RWPE2 (cell line): ENCODE measurements around the gene MATK.
"Not testable (repeated sequence)": the region's sequence is repeated elsewhere in the genome, so short reads cannot be mapped to it uniquely, and the experiment has no call there.

Experiments used
- ATAC-seq: fragments of 200-7000 bp; cut with Tn5 transposase; 3 replicates; pipeline ENCODE4 v1.9.1; 2021; ENCODE audit warnings: low read depth
- DNase-seq: peaks from one replicate; pipeline ENCODE4 v3.0.0-alpha.2; 2020; ENCODE audit warnings: low spot score
- H3K27ac ChIP-seq: fragments of 450-650 bp; 2 replicates; pipeline ENCODE4 v1.5.1; 2017; ENCODE audit warnings: mild to moderate bottlenecking; ENCODE audit not compliant: poor library complexity, severe bottlenecking
- H3K27me3 ChIP-seq: fragments of 250-450 bp; sonication (Bioruptor Pico); 2 replicates; pipeline ENCODE4 v1.5.1; 2021; ENCODE audit warnings: mild to moderate bottlenecking, moderate library complexity; ENCODE audit not compliant: insufficient read depth, poor library complexity, severe bottlenecking
- H3K36me3 ChIP-seq: fragments of 250-450 bp; sonication (Bioruptor Pico); 2 replicates; pipeline ENCODE4 v1.5.1; 2020; ENCODE audit warnings: low read depth, mild to moderate bottlenecking, moderate library complexity
- H3K4me1 ChIP-seq: fragments of 250-450 bp; sonication (Bioruptor Pico); 2 replicates; pipeline ENCODE4 v1.5.1; 2021; ENCODE audit warnings: mild to moderate bottlenecking, moderate library complexity; ENCODE audit not compliant: insufficient read depth, poor library complexity, severe bottlenecking
- H3K4me3 ChIP-seq: fragments of 250-450 bp; sonication (Bioruptor Pico); 2 replicates; pipeline ENCODE4 v1.5.1; 2021; ENCODE audit warnings: mild to moderate bottlenecking, moderate library complexity; ENCODE audit not compliant: severe bottlenecking
- H3K9me3 ChIP-seq: fragments of 250-450 bp; sonication (Bioruptor Pico); 2 replicates; pipeline ENCODE4 v1.5.1; 2021; ENCODE audit warnings: mild to moderate bottlenecking, moderate library complexity; ENCODE audit not compliant: severe bottlenecking
- TF ChIP-seq, protein P1 (sequence below): fragments of 450-650 bp; IDR thresholded peaks from one replicate; pipeline ENCODE4 v1.5.1; 2017; ENCODE audit warnings: mild to moderate bottlenecking, moderate library complexity; ENCODE audit not compliant: poor library complexity, severe bottlenecking

The MATK gene

GRCh38 chr19:3819989-3820388, 33.8 kb upstream of the MATK start:
- Histone ChIP-seq H3K9me3 (no peaks in the 10 kb centered on the region), H3K27me3 (no peaks in the 10 kb centered on the region), H3K4me1 (no peaks in the 10 kb centered on the region), H3K27ac (no peak overlapping the region), H3K36me3 (no peaks in the 10 kb centered on the region), H3K4me3 (no peak overlapping the region)
- TF ChIP-seq, protein P1, sequence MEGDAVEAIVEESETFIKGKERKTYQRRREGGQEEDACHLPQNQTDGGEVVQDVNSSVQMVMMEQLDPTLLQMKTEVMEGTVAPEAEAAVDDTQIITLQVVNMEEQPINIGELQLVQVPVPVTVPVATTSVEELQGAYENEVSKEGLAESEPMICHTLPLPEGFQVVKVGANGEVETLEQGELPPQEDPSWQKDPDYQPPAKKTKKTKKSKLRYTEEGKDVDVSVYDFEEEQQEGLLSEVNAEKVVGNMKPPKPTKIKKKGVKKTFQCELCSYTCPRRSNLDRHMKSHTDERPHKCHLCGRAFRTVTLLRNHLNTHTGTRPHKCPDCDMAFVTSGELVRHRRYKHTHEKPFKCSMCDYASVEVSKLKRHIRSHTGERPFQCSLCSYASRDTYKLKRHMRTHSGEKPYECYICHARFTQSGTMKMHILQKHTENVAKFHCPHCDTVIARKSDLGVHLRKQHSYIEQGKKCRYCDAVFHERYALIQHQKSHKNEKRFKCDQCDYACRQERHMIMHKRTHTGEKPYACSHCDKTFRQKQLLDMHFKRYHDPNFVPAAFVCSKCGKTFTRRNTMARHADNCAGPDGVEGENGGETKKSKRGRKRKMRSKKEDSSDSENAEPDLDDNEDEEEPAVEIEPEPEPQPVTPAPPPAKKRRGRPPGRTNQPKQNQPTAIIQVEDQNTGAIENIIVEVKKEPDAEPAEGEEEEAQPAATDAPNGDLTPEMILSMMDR = no peak
- DNase-seq (no peak), ATAC-seq (no peak)

DNA sequence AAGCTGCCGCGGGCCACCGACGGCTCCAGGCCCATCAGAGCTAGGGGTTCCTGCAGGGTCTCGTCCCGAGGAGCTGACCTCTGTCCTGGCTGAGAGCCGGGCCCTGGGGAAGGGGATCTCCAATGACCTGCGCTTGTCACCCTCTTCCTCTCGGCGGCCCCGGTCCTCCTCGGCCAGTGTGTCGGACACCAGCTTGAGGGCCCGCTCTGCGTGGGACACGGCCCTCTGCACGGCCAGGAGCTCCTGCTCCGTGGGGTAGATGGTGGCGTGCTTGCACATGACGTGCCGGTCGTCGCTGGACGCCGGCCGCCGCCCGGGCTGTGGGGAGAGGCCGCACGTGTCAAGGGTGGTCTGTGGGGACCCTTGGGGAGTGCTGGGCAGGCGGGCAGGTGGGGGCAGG, 32.7 kb upstream of the MATK start:
- DNase-seq = no peak
- H3K4me1 ChIP-seq = no peaks in the 10 kb centered on the region
- no peaks in the 10 kb centered on the region for H3K36me3 ChIP-seq
- no peaks in the 10 kb centered on the region for H3K27me3 ChIP-seq
- no peaks in the 10 kb centered on the region for H3K9me3 ChIP-seq
- TF ChIP-seq, protein P1 = no peak
- ATAC-seq = no peak
- no peak overlapping the region for H3K27ac ChIP-seq
- H3K4me3 ChIP-seq = no peak overlapping the region

DNA sequence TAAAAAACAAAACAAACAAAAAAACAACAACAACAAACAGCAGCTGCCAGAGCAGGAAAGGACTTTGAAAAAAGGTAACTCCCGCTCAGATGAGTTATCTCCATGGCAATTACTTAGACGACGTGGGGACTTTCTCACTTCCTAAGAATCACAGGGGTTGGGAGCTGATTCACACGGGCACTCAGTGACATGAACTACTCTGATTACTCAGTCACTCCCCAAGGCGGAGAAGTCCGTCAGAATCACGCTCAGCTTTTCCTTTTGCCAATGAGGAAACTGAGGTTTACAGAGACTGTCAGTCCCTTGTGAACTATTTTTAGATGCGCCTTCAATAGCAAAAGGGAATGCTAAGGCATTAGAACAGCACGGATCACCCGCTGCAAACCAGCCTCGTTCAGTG, 32.3 kb upstream of the MATK start:
- Histone ChIP-seq H3K36me3 (no peaks in the 10 kb centered on the region), H3K4me1 (no peaks in the 10 kb centered on the region), H3K9me3 (no peaks in the 10 kb centered on the region), H3K27me3 (no peaks in the 10 kb centered on the region), H3K27ac (no peak overlapping the region), H3K4me3 (no peak overlapping the region)
- no peak for DNase-seq
- ATAC-seq = no peak
- TF ChIP-seq, protein P1 = no peak

DNA sequence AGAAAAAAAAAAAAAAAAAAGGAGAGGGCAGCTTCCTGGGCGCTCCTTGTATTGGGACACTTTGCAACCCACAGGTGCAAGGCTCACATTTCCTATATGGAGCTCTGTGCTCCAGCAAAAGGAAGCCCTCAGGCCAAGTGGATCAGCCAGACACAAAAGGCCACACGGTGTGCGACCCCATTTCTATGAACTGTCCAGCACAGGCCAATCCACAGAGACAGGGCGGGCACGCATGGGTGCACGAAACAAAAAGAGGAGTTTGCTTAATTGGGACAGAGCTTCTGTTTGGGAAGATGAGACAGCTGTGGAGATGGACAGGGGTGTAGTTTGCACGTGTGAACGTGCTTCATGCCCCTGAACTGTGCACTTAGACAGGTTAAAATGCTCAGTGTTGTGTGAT, 31.6 kb upstream of the MATK start:
- no peak overlapping the region for H3K4me3 ChIP-seq
- no peaks in the 10 kb centered on the region for H3K9me3 ChIP-seq
- no peaks in the 10 kb centered on the region for H3K4me1 ChIP-seq
- DNase-seq (no peak), ATAC-seq (no peak)
- no peaks in the 10 kb centered on the region for H3K27me3 ChIP-seq
- H3K36me3 ChIP-seq = no peaks in the 10 kb centered on the region
- TF ChIP-seq, protein P1 = no peak
- no peak overlapping the region for H3K27ac ChIP-seq

GRCh38 chr19:3816566-3817218, 30.5 kb upstream of the MATK start:
- DNase-seq (no peak), ATAC-seq (no peak)
- TF ChIP-seq, protein P1 = no peak
- no peaks in the 10 kb centered on the region for H3K4me1 ChIP-seq
- H3K27ac ChIP-seq = no peak overlapping the region
- no peaks in the 10 kb centered on the region for H3K9me3 ChIP-seq
- H3K27me3 ChIP-seq = no peaks in the 10 kb centered on the region
- no peak overlapping the region for H3K4me3 ChIP-seq
- no peaks in the 10 kb centered on the region for H3K36me3 ChIP-seq

GRCh38 chr19:3816148-3816547, 30.0 kb upstream of the MATK start:
- H3K36me3 ChIP-seq, H3K27me3 ChIP-seq, DNase-seq, H3K27ac ChIP-seq, H3K4me3 ChIP-seq, ATAC-seq, H3K4me1 ChIP-seq, H3K9me3 ChIP-seq: not testable (repeated sequence)
